ENCODE measurements around the gene OCIAD1.
"Not testable (repeated sequence)": the region's sequence is repeated elsewhere in the genome, so short reads cannot be mapped to it uniquely, and the experiment has no call there.

OCIAD1 gene

DNA sequence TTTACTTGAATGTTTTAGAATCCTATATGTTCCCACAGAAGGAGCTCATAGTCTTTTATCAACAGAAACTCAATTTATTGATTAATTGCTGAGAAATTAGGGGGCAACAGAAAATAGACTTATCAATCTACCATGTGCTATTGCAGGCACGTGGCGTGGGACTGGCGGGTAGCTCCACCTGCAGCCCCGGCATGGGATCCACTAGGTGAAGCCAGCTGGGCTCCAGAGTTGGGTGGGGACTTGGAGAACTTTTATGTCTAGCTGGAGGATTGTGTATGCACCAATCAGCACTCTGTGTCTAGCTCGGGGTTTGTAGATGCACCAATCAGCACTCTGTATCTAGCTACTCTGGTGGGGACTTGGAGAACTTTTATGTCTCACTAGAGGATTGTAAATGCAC lies 3.3 kb upstream of the OCIAD1 start:
- DNase-seq = no peak

DNA sequence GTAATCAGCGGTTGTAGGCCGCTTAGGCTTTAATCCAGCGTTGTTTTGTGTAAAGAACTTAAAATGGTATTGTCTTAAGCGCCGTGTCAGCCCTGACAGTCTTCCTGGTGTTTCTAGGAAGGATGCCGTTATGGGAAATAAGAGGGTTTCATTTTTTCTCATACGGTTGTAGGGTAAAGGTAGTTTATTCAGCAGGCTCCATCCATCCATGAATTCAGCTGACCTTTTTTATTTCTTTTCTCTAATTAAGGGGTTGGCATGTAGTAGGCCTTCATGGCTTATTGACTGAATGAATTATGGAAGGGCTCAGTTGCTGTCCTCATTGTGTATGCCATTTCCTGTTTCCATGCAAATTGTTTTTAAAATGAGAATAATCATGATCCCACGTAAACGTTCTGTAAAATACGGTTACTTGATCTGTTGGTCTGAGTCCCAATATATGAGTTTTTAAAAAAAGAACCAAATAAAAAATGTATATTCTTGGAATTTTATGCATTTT lies 693 bp downstream of the OCIAD1 start:
- peak; percentile 62 for DNase-seq

DNA sequence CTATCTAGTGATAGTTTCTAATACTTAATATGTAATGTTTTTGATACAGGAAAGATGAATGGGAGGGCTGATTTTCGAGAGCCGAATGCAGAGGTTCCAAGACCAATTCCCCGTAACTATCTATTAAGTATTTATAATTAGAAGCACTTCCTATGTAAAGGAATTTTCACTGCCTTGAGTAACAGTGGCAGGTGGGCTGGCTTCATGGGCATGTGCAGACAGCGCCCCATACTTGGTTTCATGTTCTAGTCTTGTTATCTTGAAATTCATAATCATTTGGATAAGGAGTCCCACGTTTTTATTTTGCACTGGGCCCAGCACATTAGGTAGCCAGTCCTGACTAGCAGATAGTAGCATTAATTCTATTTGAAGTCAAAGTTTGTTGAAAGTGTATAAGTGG lies 1.7 kb downstream of the OCIAD1 start:
- DNase-seq = no peak

DNA sequence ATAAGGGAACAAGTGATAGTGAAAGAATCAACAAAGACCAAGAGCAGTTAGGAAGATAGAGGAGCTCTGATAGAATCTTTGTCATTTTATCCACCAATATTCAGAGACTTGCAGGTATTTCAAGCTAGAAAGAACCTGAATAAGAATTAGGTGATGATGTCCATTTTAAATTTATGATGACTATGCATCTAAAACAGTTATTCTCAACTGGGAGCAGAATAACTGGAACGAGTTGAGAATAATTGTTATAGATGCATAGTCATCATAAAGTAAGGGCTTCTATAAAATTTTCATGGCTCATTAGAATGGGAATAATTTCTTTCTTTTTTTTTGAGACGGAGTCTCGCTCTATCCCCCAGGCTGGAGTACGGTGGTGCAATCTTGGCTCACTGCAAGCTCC lies 5.8 kb downstream of the OCIAD1 start:
- no peak for DNase-seq

DNA sequence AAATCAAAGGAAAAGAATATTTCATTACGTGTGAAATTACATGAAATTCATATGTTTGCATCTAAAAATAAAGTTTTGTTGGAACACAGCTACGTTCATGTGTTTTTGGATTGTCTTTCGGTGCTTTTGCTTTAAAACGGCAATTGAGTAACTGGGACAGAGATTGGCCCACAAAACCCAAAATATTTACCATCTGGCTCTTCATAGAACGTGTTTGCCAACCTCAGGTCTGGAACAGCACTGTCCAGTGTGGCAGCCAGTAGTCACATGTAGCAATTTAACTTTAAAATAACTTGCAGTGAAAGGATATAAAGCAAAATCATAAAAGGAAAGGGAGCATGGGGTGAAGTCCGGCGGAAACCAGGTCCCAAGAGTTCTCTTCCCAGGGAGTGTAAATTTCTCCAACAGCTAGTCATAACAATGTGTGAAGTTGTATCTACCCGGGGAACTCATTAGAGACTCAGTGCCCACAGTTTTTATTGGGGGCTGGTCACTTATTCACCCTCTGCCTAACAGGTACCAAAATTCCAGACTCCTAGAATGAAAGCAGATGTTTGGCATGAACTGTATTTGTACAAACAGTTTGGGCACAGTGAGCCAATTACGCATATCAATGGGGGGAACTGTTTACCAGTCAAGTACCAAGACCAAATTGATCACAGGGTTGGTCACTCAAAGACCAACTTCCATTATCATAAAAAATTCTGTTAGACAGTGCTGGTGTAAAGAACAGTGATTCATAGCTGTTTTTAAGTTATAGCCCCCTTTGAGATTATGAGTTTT lies 10.3 kb downstream of the OCIAD1 start:
- no peak for DNase-seq

DNA sequence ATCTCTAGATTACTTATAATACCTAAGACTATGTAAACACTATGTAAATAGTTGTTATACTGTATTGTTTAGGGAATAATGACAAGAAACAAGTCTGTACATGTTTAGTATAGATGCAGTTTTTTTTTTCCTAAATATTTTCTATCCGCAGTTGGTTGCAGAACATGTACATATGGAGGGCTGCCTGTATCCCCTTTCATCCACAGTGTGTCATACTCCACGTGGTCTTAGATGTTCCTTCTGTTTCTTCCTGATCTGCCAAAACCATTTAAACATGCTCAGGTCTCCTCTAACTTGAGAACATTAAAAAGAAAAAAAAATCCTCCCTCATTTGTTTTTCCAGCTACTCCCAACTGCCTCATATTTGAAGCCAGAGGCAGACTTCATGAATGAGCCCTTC lies 14.0 kb downstream of the OCIAD1 start:
- DNase-seq = no peak

DNA sequence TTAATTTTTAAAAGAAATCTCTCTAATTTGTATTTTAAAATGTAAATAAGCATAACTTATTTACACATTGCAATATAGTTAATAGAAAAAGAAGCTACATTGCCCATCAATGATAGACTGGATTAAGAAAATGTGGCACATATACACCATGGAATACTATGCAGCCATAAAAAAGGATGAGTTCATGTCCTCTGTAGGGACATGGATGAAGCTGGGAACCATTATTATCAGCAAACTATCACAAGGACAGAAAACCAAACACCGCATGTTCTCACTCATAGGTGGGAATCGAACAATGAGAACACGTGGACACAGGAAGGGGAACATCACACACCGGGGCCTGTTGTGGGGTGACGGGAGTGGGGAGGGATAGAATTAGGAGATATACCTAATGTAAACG lies 17.9 kb downstream of the OCIAD1 start:
- DNase-seq = not testable (repeated sequence)

DNA sequence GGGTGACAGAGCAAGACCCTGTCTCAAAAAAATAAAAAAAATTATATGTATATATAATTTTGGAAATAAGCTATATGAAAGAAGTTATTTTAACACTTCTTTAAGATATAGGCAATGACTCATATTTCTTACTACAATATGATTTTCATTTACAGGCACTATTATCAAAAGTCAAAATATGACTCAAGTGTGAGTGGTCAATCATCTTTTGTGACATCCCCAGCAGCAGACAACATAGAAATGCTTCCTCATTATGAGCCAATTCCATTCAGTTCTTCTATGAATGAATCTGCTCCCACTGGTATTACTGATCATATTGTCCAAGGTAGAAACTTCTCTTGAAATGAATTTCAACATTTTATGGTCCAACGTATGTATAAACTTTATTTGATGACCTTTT lies 20.8 kb downstream of the OCIAD1 start:
- no peak for DNase-seq

DNA sequence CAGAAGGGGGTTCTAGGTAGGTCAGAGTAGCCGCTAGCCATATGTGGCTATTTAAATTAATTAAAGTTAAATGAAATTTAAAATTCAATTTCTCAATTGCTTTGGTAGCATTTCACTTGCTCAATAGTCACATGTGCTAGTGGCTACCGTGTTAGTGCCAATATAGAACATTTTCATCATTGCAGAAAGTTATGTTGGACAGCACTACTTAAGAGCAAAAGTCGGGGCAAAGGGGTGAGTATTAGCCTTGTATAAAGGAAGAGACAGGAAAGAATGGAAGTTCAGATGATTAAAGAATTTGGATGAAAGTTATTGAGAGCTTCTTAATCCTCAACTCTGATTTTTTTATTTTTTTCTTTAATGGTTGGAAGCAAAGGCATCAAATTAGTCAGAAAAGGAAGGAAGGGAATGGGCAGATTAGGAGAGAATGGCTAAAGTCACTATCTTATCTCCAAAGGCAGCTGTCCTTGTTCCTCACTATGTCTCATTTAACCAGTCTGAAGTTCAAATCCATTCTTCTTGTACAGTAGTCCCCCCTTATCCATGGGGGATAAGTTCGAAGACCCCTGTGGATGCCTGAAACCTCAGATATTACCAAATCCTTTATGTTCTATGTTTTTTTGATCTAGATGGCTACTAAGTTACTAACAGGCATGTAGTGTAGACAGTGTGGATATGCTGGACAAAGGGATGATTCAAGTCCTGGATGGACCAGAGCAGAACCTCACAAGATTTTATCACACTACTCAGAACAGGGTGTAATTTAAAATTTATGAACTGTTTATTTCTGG lies 22.9 kb downstream of the OCIAD1 start:
- DNase-seq = no peak

DNA sequence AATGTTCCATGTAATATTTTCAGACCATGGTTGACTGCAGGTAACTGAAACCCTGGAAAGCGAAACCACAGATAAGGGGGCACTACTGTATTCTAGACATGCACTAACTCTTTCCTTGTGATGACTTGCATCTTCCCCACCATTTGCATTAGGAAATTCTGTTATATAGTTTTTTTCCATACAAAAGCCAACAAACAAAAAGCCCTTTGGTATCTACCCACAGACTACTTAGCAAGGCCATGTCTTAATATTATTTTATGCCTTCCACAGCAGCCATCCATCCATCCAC lies 23.5 kb downstream of the OCIAD1 start:
- no peak for DNase-seq

DNA sequence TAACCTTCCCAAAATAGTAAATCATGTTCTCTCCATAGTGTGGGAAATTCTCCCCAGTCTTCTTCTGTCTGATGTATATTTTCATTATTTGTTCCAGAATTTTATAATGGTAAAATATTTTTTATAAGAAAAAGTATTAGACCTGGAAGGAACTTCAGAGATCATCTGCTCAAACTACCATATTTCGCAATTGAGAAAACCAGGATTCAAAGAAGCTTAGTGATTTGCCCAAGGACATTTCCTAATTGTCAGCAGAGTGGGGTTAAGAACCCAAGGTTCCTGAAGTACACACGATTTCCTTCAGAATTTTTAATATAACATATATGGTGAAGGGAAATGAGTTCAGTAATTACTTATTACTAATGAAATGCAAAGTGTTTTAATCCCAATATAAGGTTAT lies 24.1 kb downstream of the OCIAD1 start:
- no peak for DNase-seq

DNA sequence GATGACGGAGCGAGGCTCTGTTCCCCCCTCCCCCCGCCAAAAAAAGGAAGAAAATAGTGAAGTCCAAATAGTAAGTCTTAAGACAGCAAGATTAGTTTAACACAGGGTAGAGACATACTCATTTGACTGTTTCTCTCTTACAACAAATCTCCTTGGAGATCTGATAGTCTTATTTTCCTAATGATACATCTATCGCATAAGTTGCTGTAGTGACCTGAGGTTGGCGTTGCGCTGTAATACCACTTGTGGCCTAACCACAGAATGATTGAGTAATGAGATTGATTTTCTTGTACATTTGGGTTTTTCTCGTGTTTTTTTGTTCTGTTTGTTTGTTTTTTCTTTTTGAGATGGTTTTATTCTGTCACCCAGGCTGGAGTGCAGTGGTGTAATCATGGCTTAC lies 27.2 kb downstream of the OCIAD1 start:
- DNase-seq = no peak

DNA sequence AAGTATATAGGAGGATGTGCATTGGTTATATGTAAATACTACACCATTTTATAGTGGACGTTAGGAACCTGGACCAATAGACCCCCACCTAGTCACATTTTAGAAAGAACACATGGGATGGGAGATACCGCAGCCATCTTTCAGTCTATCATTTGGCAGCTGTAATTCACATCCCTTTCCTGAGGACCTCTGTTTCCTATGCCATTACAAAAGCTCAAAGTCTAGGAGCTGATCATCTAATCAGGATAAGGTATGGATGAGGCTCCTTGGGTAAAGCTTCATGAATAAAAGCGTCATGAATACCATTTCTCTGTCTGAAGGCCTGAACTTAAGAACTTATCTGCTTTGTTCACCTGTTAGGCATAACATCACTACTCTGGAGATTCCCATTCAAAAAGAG lies 31.1 kb downstream of the OCIAD1 start:
- no peak for DNase-seq

DNA sequence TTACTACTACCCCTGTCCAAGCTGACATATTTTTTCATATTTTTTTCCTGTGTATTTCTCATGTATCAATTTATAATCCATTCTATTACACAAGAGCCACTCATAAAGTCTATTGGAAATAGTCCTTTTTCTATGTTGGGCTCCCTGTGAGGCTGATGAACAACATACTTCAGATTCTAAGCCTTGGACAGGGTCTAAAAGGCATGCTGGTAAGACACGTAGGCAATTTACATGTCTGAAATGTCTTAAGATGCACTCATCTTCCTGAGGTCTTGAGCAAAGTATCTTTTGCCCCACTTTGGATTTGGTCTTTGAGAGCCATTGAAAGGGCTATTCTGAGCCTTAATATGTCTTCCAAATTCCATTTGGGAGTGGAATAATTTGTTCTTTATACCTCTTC lies 31.8 kb downstream of the OCIAD1 start:
- no peak for DNase-seq

DNA sequence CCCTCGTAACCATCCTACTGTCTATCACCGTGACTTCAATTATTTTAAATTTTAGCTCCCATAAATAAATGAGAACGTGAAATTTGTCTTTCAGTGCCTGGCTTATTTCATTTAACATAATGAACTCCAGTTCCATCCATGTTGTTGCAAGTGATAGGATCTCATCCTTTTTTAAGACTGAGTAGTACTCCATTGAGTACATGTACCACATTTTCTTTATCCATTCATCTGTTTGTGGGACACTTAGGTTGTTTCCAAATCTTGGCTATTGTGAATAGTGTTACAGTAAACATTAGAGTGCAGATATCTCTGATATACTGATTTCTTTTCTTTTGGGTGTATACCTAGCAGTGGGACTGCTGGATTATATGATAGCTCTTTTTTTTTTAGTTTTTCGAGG lies 32.8 kb downstream of the OCIAD1 start:
- no peak for DNase-seq

DNA sequence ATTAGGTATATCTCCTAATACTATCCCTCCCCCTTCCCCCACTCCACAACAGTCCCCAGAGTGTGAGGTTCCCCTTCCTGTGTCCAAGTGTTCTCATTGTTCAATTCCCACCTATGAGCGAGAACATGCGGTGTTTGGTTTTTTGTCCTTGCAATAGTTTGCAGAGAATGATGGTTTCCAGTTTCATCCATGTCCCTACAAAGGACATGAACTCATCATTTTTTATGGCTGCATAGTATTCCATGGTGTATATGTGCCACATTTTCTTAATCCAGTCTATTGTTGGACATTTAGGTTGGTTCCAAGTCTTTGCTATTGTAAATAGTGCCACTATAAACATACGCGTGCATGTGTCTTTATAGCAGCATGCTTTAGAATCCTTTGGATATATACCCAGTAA lies 33.8 kb downstream of the OCIAD1 start:
- DNase-seq = not testable (repeated sequence)

DNA sequence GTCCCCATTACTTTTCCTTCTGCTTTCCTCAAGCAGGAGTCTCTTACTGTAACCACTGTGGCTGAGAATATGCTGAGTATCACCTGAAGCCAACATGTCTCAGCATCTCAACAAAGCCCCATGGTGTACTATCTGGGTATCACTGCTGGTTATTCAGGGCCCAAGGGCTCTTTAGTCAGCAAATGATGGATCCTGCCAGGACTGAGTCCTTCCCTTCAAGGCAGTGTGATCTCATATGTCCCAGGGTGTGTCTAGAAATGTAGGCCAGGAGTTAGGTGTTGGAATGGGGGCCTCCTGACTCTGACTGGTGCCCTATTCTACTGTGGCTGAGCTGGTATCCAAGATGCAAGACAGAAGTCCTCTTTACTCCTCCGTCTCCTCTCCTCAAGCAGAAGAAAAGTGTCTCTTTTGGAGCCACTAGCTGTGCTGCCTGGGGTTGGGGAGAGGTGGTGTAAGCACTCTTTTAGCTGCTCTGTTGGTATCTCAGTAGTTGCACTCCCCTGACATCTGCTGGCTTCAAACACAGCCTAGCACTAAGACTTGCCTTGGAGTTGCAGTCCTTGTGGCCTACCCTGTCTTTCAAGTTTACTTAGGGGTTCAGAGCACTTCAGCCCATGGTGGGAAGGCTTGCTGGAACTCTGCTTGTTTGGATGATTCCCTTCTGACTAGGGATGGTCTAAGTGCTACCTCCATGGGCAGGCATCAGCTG lies 47.1 kb downstream of the OCIAD1 start:
- DNase-seq = no peak

DNA sequence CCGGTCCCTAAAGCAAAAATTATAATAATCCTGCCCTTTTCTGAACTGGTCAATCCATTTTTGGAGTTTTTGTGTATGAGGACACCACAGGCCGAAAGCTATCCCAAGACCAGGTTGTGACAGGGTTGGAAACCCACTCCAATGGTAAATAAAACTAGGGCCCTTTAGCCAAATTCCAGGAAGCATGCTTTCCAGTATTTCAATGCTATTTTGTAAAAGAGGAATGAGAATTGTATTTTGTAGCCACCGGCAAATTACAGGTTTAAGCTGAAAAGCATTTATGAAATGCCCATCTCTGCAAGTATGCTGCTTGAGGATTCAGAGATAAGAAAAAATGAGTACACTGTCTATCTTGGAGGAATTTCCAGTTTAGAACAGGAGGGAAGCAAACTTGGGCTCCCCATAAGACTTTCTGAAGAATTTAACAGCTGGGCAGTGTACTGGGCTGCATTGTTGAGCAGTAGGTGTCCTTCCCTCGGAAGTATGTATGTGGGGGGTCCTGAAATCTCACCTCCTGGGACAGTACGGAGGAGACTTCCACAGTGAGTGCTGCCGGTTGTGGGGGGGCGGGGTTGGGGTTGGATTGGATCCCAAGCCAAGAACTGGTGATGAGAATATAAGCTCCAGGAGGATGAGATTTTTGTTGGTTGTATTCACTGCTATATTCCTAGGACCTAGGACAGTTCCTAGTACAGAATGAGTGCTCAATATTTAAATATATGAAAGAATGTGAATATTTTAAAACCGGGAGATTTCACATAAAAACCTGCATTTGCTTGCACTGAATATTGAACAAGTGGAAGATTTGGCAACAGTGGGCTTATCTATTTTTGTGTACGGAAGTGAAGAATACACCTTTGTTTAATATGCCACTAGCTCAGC lies 48.9 kb downstream of the OCIAD1 start:
- DNase-seq = no peak

DNA sequence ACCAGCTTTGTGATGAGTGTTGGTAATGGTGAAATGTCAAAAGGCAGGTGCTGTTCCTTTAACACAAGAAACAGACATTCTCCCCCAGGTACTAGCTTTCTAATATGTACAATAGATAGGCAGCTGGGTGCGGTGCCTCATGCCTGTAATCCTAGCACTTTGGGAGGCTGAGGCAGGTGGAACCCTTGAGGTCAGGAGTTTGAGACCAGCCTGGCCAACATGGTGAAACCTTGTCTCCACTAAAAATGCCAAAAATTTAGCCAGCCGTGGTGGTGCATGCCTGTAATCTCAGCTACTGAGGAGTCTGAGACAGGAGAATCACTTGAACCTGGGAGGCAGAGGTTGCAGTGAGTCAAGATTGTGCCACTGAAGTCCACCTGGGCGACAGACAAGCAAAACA lies 50.8 kb downstream of the OCIAD1 start:
- DNase-seq = not testable (repeated sequence)

DNA sequence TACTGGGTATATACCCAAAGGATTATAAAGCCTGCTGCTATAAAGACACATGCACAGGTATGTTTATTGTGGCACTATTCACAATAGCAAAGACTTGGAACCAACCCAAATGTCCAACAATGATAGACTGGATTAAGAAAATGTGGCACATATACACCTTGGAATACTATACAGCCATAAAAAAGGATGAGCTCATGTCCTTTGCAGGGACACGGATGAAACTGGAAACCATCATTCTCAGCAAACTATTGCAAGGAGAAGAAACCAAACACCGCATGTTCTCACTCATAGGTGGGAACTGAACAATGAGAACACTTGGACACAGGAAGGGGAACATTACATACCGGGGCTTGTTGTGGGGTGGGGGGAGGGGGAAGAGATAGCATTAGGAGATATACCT lies 58.9 kb downstream of the OCIAD1 start:
- DNase-seq = not testable (repeated sequence)

DNA sequence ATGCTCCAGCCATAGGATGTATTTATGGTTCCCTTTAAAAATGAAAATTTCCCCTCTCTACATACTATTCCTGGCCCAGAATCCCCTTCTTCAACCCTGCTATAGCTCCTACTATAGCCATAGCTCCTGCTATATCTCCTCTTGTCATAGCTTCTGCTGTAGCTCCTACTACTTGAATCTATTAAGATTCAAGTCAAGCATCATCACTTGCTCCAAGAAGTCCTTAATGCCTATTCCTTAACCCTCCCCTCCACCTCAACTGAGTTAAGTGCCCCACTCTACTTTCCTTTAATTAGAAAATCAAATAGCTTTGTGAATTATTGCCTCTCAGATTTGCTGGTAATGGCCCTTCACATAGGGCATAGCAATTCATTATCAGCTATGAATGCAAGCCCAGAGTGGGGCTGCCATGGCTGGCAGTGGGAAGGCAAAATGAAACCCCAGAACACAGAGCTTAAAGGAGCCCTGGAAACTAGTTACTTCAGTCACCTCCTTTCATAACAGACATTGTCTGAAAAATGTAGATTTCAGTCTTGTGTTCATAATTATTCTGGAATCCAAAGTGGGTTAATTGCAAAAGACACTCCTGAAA lies 60.2 kb downstream of the OCIAD1 start:
- DNase-seq = no peak

DNA sequence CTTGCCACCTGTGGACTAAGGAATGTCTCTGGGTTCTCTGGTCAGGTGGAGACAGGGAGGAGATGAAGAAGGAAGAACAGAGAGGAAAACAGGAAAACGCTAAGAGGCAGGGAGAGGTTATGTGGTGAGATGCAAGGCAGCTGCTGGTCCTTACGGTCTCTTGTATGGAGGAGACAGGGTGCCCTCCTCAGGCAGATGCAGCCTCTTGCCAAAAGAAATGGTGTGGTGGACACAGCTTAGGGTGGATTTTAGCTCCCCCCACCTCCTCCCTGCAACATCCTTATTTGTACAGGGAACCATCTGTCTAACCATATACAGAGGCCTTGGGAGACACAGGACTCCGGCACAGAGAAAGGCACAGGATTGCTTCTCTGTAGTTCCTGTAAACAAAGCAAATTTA lies 66.0 kb downstream of the OCIAD1 start:
- DNase-seq = no peak

Data from DMS53 (cell line).